NCI-H187 treated with DMSO at 0.1 percent for 48 hours (cell line): ENCODE data around the gene SENP8.
"Not testable (repeated sequence)": the region's sequence is repeated elsewhere in the genome, so short reads cannot be mapped to it uniquely, and the experiment has no call there.

Source experiments
- DNase-seq: peaks from one replicate; lab custom pipeline; 2025; lab: John Stamatoyannopoulos, UW

Gene SENP8

DNA sequence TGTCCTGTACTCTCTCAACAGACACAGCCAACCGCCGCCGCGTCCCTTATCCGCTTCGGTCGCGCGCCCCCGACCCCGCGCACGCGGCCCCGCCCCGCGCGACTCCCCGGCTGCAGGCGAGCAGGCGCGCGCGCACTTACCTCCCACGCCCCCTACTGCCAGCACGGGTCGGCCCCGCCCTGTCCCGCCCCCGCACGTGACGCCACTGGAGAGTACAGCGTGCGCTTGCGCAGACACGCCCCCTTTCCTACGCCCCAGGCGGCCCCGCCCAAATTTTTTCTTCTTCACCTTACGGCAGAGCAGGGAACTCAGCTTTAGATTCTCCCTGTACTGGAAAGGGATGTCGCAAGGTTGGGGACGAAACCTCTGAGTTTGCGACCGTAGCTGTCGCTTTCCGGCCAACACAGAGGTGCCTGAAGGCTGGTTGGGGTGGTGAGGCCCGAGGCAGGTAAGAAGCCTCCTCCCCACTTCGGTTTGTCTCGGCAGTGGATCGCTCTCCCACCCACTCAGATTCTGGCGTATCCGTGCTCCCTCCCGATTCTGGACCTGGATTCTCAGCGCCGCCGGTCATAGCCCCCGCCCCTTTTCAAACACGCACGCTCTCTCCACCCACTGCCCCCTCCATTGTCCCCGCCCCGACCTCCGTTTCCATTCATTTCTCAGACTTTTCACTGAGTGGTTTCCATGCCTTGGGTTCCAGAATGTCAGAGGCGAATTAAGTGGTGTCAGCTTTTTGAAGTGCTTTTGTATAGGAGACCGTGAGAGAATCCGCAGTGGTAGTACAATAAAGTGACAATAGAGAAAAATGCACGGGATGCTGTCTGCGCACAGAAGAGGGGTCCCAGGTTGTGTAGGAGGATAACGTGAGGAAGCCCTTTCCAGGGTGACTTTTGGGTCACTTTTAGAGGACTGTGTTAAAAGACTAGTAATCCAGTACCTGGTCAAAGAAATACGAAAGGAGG lies at the start of gene SENP8, which contains the start of gene MYO9A:
SENP8 (plus strand) TSS at position 387 of the 962 bp plus-strand sequence. CDS start 21,221 bp downstream, outside the sequence.
MYO9A (minus strand) TSS at position 134 of the 962 bp plus-strand sequence. CDS start 71,587 bp downstream, outside the sequence.
- DNase-seq, result peak; percentile 95

DNA sequence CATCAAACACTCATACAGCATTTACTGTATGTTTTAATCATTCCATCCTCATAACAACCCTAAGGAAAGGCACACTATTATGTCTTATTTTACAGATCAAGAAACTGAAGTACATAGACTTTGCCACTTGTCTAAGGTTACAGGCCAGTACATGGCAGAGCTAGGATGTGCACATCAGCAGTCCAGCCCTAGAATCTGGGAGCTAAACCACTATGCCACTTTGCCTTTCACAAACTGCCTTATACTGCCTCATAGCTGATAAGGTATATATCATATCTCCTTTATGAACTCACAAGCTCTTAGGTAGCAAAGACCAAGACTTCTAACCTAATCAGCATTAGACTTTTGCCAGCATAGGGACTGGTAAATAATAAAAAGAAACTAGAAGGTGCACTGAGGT lies 49.3 kb upstream of the SENP8 start:
- DNase-seq, result no peak

DNA sequence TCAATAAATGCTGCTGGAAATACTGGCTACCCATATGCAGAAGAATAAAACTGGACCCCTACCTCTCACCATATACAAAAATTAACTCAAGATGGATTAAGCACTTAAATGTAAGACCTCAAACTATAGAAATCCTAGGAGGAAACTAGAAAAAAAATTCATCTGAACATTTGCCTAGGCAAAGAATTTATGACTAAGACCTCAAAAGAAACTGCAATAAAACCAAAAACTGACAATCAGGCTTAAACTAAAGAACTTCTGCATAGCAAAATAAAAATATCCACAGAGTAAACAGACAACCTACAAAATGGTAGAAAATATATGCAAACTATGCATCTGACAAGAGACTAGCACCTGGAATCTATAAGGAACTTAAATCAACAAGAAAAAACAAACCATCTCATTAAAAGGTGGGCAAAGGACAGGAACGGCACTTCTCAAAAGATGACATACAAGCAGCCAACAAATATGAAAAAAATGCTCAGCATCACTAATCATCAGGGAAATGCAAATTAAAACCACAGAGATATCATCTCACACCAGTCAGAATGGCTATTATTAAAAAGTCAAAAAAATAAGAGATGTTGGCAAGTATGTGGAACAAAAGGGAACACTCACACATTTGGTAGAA lies 47.3 kb upstream of the SENP8 start:
- DNase-seq, result no peak

DNA sequence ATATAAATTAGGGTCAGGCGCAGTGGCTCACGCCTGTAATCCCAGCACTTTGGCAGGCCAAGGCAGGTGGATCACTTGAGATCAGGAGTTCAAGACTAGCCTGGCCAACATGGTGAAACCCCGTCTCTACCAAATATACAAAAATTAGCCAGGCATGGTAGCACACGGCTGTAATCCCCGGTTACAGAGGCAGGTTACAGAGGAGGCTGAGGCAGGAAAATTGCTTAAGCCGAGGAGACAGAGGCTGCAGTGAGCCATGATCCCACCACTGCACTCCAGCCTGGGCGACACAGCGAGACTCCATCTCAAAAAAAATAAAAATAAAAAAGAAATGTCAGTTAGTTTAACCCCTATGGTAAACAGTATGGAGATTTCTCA lies 46.8 kb upstream of the SENP8 start:
- not testable (repeated sequence) for DNase-seq

DNA sequence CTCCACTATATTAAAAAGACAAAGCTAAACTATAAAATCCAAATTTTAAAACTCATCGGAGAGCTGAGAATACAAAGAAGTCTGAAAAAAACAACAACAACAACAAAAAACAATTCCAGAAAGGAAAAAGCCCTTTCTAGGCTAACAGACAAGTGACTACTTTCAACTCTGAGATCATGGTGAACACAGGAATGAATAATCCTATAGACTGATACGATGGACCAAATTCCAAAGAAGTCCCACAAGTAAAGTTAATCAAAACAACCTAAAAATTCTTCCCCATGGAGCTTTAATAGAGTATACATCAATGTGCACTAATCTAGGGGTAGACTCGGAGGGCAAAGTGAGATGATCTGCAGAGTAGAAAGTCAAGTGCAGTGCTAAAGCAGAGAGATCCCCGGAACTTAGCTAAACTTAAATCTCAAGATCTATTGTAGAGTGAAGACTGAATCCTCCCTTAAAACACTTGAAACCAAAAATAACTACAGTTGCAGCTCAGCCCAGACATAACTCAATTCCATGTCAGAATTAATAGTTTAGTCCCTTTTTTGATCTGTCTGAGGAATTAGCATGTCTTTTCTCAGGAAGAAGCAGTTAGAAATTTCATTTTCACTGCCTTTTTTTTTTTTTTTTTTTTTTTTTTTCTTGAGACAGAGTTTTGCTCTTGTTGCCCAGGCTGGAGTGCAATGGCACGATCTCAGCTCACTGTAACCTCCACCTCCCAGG lies 43.7 kb upstream of the SENP8 start:
- no peak for DNase-seq

DNA sequence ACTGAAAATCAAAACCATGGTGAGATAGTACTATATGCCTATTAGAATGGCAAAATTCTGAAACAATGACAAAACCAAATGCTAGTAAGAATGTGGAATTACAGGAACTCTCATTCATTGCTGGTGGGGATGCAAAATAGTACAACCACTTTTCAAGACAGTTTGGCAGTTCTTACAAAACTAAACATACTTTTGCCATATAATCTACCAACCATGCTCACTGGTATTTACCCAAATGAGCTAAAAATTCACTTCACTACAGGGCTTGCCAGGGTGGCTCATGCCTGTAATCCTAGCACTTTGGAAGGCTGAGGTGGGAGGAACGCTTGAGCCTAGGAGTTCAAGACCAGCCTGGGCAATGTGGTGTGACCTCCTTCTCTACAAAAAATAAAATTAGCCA lies 40.3 kb upstream of the SENP8 start:
- no peak for DNase-seq

DNA sequence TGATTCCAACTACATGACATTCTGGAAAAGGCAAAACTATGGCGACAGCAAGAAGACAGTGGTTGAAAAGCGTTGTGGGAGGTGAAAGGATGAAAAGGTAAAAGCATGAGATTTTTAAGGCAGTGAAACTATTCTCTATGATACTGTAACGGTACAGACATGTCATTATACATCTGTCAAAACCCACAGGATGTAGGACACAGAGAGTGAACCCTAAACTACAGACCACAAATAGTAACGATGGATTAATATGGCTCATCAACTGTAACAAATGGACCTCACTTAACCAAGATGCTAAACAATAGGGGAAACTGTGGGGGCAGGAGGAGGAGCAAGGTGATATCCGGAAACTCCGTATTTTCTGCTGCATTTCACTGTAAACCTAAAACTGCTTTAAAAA lies 39.3 kb upstream of the SENP8 start:
- no peak for DNase-seq

DNA sequence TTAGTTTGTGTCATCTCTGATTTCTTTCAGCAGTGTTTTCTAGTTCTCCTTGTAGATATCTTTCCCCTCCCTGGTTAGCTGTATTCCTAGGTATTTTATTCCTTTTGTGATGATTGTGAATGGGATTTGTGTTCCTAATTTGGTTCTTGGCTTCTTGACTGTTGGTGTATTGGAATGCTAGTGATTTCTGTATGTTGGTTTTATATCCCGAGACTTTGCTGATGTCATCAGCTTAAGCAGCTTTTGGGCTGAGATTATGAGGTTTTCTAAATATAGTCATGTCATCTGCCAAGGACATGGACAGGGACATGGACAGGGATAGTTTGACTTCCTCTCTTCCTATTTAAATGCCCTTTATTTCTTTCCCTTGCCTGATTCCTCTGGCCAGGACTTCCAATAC lies 36.0 kb upstream of the SENP8 start:
- no peak for DNase-seq

DNA sequence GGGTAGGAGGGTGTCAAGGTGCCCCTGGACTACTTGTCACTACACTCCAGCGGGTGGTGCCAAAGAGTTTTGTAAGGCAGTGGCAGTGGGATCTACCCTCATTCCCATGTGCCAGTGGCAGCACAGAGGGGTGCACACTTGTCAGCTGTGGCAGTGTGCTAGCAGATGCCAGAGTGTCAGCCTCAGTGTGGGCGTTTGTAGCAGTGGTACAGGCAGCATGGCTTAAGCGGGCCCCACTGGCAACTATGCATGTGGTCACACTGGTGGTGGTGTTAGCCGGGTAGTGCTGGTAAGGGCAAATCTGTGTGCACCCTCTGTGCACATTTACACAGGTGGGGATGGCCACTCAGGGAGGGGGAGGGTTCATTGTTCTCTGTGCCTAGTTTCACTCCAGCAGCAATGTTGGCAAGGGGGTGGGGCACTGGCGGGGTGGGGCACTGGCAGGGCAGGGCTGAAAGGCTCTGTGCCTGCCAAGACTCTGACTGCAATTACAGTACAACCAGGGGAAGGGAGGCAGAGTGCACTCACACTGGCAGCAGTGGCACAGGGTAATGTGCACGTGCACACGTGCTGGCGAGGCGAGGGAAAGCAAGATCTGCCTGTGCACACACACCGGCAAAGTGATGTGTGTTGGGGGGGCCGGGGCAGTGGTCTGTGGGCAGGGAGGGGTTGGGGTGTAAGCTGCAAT lies 32.0 kb upstream of the SENP8 start:
- DNase-seq, result no peak

DNA sequence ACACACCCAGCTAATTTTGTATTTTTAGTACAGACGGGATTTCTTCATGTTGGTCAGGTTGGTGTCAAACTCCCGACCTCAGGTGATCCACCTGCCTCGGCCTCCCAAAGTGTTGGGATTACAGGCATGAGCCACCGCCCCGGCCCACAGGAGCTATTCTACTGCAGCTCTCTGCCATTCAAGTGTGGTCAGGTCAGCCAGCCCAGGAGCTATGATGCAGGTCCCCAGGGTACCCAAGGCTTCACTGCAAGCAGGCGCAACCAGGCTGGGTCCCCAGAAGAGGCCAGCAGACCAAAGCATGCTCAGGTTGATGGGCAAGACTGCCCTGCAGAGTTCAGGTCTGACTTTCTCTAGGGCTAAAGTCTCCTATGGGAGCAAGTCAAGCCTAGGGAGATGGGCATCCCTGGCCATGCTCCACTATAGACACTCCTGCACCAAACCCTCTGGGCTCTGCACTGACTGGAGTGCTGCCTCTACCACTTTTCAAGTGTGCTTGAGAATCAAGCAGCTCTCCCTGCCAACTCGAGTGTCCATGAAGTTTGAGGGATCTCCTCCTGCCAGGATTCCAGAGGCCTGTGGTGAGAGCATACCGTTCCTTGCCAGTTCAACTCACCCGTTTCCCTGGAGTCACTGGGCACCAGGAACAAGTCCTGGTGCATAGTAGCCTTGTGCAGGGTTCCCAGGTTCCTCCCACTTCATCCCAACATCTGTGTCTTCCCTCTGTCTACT lies 31.1 kb upstream of the SENP8 start:
- no peak for DNase-seq

DNA sequence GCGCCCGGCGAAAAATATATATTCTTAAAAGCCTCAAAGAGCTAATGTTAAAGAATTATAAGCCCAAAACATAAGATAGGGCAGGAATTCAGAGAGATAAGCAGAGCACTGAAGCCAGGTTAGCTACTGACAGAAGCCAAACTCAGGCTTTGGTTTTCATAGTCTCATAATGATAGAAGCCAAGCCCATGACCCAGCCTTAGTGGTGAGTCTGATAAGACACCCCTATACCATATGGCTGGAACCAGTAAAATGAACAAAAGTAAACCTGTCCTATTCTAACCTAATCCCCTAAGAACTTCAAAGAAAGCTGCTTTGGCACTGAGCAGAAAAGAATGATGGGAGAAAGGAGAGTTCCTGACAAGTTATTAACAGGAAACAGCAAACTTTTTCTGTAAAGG lies 26.2 kb upstream of the SENP8 start:
- DNase-seq, result no peak

DNA sequence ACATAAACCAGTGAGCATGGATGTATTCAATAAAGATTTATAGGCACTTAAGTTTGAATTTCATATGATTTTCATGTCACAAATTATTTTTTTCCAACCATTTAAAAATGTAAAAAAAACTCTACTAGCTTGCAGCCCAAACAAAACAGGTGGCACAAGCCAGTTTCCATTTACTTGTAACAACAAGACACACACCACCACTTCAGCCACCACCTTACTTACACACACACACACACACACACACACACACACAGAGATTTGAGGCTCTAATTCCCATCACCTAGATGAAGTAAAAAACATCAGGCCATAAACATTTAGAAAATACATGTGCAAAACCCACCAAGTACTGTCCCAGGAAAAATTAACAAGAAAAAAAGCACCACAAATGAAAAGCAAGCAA lies 25.5 kb upstream of the SENP8 start:
- DNase-seq, result no peak

DNA sequence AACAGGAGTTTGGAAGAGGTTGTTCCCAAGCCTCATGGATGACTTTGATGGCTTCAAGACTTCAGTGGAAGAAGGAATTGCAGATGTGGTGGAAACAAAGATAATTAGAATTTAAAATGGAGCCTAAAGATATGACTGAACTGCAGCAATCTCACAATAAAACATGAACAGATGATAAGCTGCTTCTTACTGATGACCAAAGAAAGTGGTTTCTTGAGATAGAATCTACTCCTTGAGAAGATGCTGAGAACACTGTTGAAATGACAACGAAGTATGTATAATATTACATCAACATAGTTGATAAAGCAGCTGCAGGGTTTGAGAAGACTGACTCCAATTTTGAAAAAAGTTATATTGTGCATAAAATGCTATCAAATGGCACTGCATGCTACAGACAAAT lies 21.4 kb upstream of the SENP8 start:
- DNase-seq, result no peak

DNA sequence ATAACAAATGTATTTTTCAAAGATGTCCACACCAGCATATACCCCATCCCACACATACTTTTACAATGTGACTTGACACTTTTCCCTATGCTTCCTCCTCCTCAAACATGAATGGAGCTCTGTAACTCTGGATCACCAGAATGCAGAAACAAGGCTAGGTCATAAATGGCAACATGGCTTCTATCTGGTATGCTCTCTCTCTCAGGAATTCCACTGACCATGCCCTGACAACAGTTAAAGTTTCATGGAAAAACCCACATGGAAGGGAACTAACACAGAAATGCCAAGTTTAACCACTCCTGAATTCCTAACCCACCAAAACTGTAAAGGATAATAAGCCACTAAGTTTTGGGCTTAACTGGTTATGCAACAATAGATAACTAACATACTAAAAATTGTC lies 20.2 kb upstream of the SENP8 start:
- no peak for DNase-seq

DNA sequence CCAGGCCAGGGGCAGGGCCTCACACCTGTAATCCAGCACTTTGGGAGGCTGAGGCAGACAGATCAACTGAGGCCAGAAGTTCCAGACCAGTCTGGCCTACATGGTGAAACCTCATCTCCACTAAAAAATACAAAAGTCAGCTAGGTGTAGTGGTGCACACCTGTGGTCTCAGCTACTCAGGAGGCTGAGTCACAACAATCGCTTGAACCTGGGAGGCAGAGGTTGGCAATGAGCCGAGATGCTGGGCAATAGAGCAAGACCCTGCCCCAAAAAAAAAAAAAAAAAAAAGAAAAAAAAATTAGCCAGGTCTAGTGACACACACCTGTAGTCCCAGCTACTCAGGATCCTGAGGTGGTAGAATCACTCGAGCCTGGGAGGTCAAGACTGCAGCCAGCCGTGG lies 19.0 kb upstream of the SENP8 start:
- DNase-seq, result no peak

DNA sequence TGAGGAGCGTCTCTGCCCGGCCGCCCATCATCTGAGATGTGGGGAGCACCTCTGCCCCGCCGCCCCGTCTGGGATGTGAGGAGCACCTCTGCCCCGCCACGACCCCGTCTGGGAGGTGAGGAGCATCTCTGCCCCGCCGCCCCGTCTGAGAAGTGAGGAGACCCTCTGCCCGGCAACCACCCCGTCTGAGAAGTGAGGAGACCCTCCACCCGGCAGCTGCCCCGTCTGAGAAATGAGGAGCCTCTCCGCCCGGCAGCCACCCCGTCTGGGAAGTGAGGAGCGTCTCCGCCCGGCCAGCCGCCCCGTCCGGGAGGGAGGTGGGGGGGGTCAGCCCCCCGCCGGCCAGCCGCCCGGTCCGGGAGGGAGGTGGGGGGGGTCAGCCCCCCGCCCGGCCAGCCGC lies 17.7 kb upstream of the SENP8 start:
- not testable (repeated sequence) for DNase-seq

DNA sequence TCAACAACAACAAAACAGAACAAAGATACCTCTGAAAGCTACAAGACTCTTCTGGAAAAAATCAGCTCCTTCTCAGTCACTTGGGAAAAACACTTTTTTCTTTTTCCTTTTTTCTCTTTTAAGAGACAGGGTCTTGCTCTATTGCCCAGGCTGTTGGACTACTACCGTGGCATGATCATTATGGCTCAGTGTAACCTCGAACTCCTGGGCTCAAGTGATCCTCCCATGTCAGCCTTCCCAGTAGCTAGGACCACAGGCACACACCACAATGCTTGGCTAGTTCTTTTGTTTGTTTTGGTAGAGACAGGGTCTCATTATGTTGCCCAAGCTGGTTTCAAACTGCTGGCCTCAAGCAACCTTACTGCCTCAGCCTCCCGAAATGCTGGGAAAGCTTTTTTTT lies 13.1 kb upstream of the SENP8 start:
- DNase-seq, result no peak

DNA sequence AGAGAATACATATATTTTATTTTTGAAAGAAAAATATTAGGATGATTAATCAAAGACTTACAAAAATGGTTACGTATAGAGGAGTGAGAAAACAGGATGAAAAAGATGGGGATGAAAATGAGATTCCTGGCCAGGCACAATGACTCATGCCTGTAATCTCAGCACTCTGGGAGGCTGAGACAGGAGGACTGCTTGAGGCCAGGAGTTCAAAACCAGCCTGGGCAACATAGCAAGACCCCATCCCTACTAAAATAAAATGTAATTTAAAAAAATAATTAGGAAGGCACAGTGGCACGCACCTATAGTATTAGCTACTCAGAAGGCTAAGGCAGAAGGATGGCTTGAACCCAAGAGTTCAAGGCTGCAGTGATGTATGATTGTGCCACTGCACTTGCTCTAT lies 12.1 kb upstream of the SENP8 start:
- DNase-seq, result no peak

DNA sequence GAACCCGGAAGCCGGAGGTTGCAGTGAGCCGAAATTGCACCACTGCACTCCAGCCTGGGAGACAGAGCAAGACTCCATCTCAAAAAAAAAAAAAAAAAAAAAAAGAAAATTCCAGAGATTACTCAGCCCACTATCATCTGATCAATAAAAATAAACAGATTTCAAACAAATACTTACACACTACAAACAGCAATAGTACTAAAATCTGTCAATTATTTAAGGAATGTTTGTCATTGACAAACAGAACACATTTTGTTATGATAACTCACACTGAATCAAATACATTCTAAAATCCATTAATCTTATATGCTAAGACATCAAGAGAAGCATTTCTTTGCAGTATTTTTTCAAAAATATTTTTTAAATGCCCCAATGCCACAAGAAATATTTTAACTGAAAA lies 7.8 kb upstream of the SENP8 start:
- no peak for DNase-seq

DNA sequence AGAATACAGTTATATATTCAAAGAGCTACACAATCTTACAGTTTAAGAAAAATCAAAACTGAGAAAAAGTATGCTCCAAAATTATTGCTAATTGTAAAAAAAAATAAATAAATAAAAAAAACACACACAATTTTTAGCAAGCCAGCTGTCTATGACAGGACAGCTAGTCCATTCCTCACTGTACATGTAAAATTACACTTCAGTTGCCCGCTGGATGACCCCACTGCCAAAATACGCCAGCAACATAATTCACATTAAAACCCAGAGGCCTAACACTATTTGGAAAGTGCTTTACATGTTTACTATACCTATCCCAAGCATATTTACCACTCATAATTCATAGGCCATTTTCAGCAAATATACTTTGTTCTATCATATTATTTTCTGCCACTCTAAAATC lies 6.1 kb upstream of the SENP8 start:
- DNase-seq, result no peak

DNA sequence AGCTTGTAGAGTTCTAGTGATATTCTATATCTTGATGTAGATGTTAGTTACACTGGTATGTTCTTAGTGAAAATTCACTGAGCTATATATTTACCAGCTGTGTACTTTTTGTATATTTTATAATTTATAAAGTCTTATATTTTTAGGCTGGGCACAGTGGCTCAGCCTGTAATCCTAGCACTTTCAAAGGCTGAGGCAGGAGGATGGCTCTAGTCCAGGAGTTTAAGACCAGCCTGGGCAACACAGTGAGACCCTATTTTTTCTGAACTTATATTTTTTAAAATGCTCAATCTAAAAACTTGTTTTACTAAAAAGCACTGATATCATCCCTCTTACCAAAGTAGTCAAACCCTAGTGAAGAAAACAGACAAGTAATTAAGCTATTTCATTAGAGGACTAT lies 5.4 kb upstream of the SENP8 start:
- no peak for DNase-seq
